H1 (cell line): ENCODE data around the gene OGFOD1. TPM values are rescaled to one million over a fixed set of nuclear protein-coding genes. Genes with fewer than 3 reads are reported as not detected.

Experiments
- CBX5 ChIP-seq: fragments of 300-800, 300-1000 bp; sonication (generic); IDR thresholded peaks from 2 replicates; pipeline ENCODE4 v1.7.1; 2016; ENCODE audit warnings: antibody characterized with exemption, low read length, low read depth
- CBX8 ChIP-seq: fragments of 300-800, 300-1000 bp; sonication (generic); IDR thresholded peaks from 2 replicates; pipeline ENCODE4 v1.7.1; 2016; ENCODE audit warnings: low read depth, low read length, borderline replicate concordance
- CTBP2 ChIP-seq: IDR thresholded peaks from 2 replicates; pipeline ENCODE4 v1.7.0; 2011; ENCODE audit warnings: borderline replicate concordance, mild to moderate bottlenecking, moderate library complexity, mixed read lengths, low read length; ENCODE audit not compliant: insufficient read depth, insufficient read length
- EZH2 ChIP-seq: fragments of 200-600 bp; sonication (generic); IDR thresholded peaks from 2 replicates; pipeline ENCODE4 v1.7.1; 2012; ENCODE audit warnings: low read depth, mild to moderate bottlenecking, moderate library complexity, low read length, inconsistent platforms; ENCODE audit not compliant: severe bottlenecking
- GABPA ChIP-seq: IDR thresholded peaks from 2 replicates; pipeline ENCODE4 v1.6.1; 2011; ENCODE audit warnings: mild to moderate bottlenecking, low read length, moderate library complexity, borderline replicate concordance; ENCODE audit not compliant: insufficient read depth
- JUND ChIP-seq: IDR thresholded peaks from 2 replicates; pipeline ENCODE4 v1.6.1; 2011; ENCODE audit warnings: mild to moderate bottlenecking, improper control_type of control experiment, low read length
- KDM5A ChIP-seq: fragments of 200-600 bp; IDR thresholded peaks from 2 replicates; pipeline ENCODE4 v1.7.1; 2012; ENCODE audit warnings: mild to moderate bottlenecking, low read length, inconsistent platforms, mixed read lengths
- POLR2A ChIP-seq, 2 experiments: IDR thresholded peaks; 1 replicate in 1 of 2; 2 replicates in 1 of 2; pipeline ENCODE4 v1.6.1; 2011; ENCODE audit warnings: low read depth in 2 of 2, low read length in 2 of 2, mild to moderate bottlenecking in 2 of 2; ENCODE audit errors: control extremely low read depth in 1 of 2
- POLR2AphosphoS5 ChIP-seq: IDR thresholded peaks from 2 replicates; pipeline ENCODE4 v1.6.1; 2011; ENCODE audit warnings: low read depth, low read length
- POU5F1 ChIP-seq: IDR thresholded peaks from 2 replicates; pipeline ENCODE4 v1.6.1; 2011; ENCODE audit warnings: low read depth, mild to moderate bottlenecking, low read length, moderate library complexity
- RAD21 ChIP-seq, 2 experiments: IDR thresholded peaks in 1 of 2; conservative IDR thresholded peaks in 1 of 2; 2 replicates each; pipeline ENCODE4 v1.6.1; 2011; ENCODE audit warnings: low read depth in 2 of 2, low read length in 2 of 2, improper control_type of control experiment in 1 of 2, inconsistent platforms in 1 of 2, mild to moderate bottlenecking in 1 of 2, moderate library complexity in 1 of 2
- RXRA ChIP-seq: IDR thresholded peaks from 2 replicates; pipeline ENCODE4 v1.6.1; 2011; ENCODE audit warnings: low read depth, mild to moderate bottlenecking, low read length, moderate library complexity; ENCODE audit not compliant: insufficient read depth
- SIN3A ChIP-seq, 2 experiments: IDR thresholded peaks in 1 of 2; conservative IDR thresholded peaks in 1 of 2; 2 replicates each; pipeline ENCODE4 v1.6.1; 2011 to 2012; ENCODE audit warnings: low read length in 2 of 2, improper control_type of control experiment in 1 of 2, low read depth in 1 of 2, mild to moderate bottlenecking in 1 of 2
- SIRT6 ChIP-seq: IDR thresholded peaks from one replicate; pipeline ENCODE4 v1.7.1; 2012; ENCODE audit warnings: low read length, inconsistent platforms
- SP1 ChIP-seq: IDR thresholded peaks from 2 replicates; pipeline ENCODE4 v1.6.1; 2011; ENCODE audit warnings: low read depth, low read length
- TBP ChIP-seq: IDR thresholded peaks from 2 replicates; pipeline ENCODE4 v1.6.1; 2011; ENCODE audit warnings: low read depth, low read length, improper control_type of control experiment
- TEAD4 ChIP-seq: IDR thresholded peaks from 2 replicates; pipeline ENCODE4 v1.6.1; 2012; ENCODE audit warnings: low read depth, low read length, inconsistent platforms, mixed read lengths
- YY1 ChIP-seq: IDR thresholded peaks from 2 replicates; pipeline ENCODE4 v1.6.1; 2011; ENCODE audit warnings: low read depth, mild to moderate bottlenecking, low read length
- ZNF274 ChIP-seq: IDR thresholded peaks from 2 replicates; pipeline ENCODE4 v1.7.0; 2012; ENCODE audit warnings: low read length, borderline replicate concordance; ENCODE audit errors: extremely low read depth
- polyA plus RNA-seq, 7 experiments: library from polyadenylated mRNA; depleted of rRNA in 3 of 7; stranded (reverse) in 5 of 7; unstranded in 2 of 7; fragments of >200 nt in 5 of 7; fragments of 200-250 nt in 2 of 7; gene quantifications; 1 replicate in 5 of 7; 2 replicates in 1 of 7; 4 replicates in 1 of 7; pipeline versions ENCODE4 v1.2.1 to v1.2.3, GENCODE V29; 2011 to 2013; ENCODE audit warnings: missing spikeins in 2 of 7, mixed read lengths in 2 of 7
- total RNA-seq: library from RNA; stranded (reverse); fragmentation: NEBNext Ultra II Directional; extraction: Animal tissue kit (Norgen Biotek cat#: 25700); gene quantifications from 2 replicates; pipeline ENCODE4 v1.2.1, GENCODE V29; 2021
- TF ChIP-seq, protein P1 (sequence below): IDR thresholded peaks from 2 replicates; pipeline ENCODE4 v1.6.1; 2011; ENCODE audit warnings: low read depth, mild to moderate bottlenecking, low read length; ENCODE audit not compliant: insufficient read depth
- TF ChIP-seq, protein P2 (sequence below): IDR thresholded peaks from 2 replicates; pipeline ENCODE4 v1.6.1; 2012; ENCODE audit warnings: low read length, inconsistent platforms

OGFOD1 gene
- total and polyA plus RNA-seq, 2 of the 8 experiments (the other 6 are each of a cell fraction or from before 2014, with no cell fraction given) = 24.6 to 61.4 TPM

DNA sequence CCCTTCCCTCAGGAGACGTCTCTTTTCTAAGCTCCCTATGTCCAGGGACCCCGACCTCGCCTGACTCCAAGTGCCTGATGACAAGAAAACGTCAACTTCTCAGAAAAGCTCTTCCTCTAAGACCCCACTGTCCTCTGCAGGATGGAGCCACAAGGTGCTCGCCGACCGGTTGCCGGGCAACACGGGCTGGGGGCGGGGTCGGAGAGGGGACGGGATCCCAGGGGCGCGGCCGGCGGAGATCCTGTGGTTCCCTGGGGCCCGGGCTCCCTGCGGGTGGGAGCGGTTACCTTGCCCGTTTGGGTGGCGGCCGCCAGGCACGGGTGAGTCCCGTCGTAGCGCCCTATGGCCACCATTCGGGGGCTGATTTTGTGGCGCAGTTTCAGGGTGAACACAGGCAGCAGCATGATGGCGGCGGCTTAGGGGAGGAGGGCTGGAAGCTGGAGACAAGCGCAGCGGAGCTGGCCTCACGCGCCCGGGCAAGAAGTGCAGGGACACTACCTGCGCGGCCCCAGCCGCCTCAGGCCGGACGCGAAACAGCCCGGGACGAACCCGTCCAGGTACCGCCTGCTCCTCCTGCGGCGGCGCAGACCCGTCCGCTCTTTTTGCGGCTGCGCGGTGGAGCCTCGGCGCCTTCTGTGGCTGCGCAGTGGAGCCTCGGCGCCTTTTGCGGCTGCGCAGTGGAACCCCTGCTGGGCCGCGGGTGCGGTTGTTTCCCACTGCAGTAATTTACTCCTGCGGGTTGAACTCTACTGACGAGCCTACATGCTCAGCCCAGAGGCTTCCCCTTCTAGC lies 68.3 kb downstream of the OGFOD1 start, which contains the start of gene BBS2 (continued):
- TF ChIP-seq CBX5 (no peak), GABPA (no peak), EZH2 (no peak), RXRA (no peak), POLR2A (IDR thresholded peaks at IDR 0.05; ENCODE audit: control extremely low read depth in 1 of 2, low read depth in 2 of 2, low read length in 2 of 2) (peak in 1 of 2 experiments; percentile 80; a peak in 2 of 3 replicates), CTBP2 (no peak), TBP (peak; percentile 44; the same call in 1 of the 2 replicates), JUND (no peak), POU5F1 (no peak), RAD21 (IDR thresholded peaks at IDR 0.05 in 1 of 2, conservative IDR thresholded peaks at IDR 0.05 in 1 of 2; ENCODE audit: low read depth in 2 of 2, low read length in 2 of 2) (no peak), SIN3A (conservative IDR thresholded peaks at IDR 0.05 in 1 of 2, IDR thresholded peaks at IDR 0.05 in 1 of 2; ENCODE audit: low read depth in 1 of 2, low read length in 2 of 2) (peak in 1 of 2 experiments; percentile 41; a peak in 1 of 4 replicates), CBX8 (no peak), KDM5A (no peak), TEAD4 (no peak), POLR2AphosphoS5 (no peak), ZNF274 (no peak), SP1 (no peak), SIRT6 (no peak), YY1 (peak; percentile 82)
- TF ChIP-seq, protein P1, sequence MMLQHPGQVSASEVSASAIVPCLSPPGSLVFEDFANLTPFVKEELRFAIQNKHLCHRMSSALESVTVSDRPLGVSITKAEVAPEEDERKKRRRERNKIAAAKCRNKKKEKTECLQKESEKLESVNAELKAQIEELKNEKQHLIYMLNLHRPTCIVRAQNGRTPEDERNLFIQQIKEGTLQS = 0 out of 2 replicates have a peak, but pooled peaks have one; percentile 2
- TF ChIP-seq, protein P2, sequence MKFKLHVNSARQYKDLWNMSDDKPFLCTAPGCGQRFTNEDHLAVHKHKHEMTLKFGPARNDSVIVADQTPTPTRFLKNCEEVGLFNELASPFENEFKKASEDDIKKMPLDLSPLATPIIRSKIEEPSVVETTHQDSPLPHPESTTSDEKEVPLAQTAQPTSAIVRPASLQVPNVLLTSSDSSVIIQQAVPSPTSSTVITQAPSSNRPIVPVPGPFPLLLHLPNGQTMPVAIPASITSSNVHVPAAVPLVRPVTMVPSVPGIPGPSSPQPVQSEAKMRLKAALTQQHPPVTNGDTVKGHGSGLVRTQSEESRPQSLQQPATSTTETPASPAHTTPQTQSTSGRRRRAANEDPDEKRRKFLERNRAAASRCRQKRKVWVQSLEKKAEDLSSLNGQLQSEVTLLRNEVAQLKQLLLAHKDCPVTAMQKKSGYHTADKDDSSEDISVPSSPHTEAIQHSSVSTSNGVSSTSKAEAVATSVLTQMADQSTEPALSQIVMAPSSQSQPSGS = no peak
